GM12874 (cell line): ENCODE data around the gene IP6K2.

Source experiments
- TF ChIP-seq, protein P1 (sequence below): IDR thresholded peaks from 2 replicates; pipeline ENCODE4 v1.5.1; 2011; ENCODE audit warnings: low read depth, mild to moderate bottlenecking, control low read depth, low read length, moderate library complexity; ENCODE audit not compliant: insufficient read depth

The IP6K2 gene

DNA sequence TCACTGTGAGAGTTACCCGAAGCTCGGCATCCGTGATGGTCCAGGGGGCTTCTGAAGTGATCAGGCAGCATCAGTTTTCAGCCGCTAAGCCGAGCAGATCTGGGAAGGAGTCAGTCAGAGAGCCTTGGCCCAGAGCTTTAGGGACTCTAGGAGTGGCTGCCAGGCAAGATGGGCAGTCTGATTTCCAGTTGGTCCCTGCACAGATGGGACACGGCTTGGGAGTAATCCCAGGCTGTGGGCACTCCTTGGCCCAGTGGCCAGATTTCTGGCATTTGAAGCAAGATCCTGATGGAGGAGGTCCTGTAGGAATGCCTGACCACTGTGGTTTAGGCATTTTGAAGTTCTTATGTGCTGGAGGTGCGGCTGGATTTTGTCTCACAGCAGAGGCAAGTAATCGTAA is 10.5 kb upstream of the IP6K2 start:
- TF ChIP-seq, protein P1, sequence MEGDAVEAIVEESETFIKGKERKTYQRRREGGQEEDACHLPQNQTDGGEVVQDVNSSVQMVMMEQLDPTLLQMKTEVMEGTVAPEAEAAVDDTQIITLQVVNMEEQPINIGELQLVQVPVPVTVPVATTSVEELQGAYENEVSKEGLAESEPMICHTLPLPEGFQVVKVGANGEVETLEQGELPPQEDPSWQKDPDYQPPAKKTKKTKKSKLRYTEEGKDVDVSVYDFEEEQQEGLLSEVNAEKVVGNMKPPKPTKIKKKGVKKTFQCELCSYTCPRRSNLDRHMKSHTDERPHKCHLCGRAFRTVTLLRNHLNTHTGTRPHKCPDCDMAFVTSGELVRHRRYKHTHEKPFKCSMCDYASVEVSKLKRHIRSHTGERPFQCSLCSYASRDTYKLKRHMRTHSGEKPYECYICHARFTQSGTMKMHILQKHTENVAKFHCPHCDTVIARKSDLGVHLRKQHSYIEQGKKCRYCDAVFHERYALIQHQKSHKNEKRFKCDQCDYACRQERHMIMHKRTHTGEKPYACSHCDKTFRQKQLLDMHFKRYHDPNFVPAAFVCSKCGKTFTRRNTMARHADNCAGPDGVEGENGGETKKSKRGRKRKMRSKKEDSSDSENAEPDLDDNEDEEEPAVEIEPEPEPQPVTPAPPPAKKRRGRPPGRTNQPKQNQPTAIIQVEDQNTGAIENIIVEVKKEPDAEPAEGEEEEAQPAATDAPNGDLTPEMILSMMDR: no peak

DNA sequence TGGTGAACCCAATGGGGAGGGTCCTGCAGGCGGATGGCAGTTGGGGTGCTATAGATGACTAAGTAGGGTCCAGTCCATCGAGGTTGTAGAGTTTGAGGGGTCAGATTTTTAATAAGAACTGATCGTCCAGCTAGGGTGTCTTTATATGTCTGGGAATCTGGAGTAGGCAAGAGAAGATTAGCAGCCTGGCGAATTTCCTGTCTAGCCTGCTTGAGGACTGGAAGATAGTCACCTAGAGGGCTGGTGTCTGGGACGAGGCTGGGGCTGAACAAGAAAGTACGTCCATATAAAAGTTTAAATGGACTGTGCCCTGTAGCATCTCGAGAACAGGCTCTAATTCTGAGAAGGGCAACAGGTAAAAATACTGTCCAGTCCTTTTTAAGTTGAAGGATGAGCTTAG is 6.7 kb upstream of the IP6K2 start:
- TF ChIP-seq, protein P1: no peak

DNA sequence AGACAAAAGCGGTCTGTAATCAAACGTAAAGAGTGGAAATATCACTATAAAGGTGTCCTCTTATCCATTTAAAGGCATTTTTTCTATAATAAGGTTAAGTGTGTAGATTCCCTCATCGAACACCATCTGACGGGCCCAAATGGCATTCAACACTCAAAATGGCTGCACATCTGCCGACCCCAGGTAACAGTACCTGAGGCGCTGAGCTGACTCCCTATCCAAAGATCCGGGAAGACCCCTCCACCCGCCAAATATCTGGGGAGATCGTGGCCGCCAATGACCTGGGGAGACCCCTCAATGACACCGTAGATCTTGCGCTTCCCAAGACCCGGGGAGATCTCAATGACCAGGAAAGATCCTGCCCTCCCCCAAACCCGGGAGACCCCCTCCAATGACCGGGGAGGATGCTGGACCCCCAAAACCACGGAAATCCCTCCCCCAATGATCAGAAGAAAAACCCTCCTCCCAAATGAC is 476 bp downstream of the IP6K2 start:
- TF ChIP-seq, protein P1: no peak

DNA sequence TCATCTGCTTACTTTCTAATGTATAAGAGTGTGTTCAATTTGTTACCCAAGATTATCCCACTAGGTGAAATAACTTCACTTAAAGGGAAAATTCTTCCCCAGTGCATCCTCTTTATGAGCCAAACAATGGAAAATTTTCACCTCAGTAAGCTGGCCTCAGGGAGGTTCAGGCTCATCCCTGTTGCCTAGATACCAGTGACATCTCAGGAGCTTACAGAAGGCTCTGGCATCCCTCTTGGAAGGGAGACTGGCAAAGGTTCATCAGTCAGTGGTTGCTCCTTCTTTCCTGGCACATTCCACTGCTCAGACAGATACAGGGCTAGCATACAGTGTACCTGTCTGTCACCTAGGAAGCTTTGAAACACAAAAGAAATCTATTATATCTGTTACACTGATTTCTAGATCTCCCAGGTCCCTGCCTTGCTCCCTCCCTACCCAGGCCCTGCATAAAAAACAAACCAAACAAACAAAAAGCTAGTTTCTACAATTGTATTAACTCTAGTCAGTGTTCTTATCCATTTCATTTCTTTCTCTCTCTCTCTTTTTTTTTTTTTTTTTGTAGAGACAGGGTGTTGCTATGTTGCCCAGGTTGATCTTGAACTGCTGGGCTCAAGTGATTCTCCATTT is 1.7 kb downstream of the IP6K2 start:
- TF ChIP-seq, protein P1: no peak

DNA sequence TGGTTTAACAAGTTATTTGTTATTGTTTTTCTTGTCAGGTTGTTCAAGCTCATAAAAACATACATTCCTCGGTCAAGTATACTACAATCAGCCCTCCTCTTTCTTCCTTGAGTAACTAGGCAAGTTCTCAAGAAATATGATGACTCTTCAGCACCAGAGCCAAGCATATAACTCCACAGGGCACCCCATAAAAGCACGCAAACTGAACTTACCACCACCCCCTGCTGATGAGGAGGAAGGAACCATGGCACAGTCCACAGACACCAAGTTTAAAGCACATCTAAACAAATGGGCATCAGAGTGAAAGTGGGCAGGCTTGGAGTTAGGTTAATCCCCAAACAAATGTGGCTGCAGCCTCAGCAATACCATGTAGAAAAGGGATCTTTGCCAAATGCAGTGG is 5.3 kb downstream of the IP6K2 start:
- TF ChIP-seq, protein P1: no peak

DNA sequence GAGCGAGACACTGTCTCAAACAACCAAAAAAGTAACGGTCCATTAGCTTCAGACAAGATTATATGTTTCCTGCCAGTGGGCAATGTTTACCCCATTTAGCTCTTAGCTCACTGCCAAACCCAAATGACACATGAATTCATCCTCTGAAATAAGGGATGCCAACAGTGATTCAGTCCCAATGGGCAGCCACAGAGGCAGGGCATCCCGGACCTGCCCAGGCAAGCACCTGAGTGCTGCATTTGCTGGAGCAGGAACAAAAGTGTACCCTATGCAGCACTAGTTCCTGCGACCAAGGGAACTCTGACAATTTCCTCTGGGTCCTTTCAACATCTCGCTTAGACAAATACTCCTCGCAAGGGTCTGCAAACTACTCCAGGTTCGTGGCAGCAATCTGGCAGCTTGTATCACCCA is 8.0 kb downstream of the IP6K2 start:
- TF ChIP-seq, protein P1: no peak

DNA sequence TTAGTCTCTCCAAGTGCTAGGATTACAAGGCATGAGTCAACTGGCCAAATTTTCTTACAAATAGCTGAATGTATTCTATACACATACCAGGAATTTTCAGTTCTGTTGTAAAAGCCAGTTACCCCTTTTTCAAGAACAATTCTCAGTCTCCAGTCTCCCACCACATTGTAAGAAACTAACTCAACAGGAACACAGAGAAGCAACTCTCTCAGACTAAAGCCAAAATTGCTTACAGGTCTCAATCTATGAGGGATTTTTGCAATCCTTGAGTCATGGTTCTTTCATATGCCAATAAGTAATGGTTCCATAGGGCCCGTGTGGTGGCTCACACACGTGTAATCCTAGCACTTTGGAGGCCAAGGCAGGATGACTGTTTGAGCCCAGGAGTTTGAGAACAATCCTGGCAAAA is 8.5 kb downstream of the IP6K2 start:
- TF ChIP-seq, protein P1: no peak
